Neural progenitor cell (in vitro differentiated cells): ENCODE measurements around the gene NPTN.

Source experiments
- CTCF ChIP-seq: fragments of 200-600 bp; sonication (generic); IDR thresholded peaks from 2 replicates; pipeline ENCODE4 v1.5.1; 2017; ENCODE audit warnings: antibody characterized with exemption, mild to moderate bottlenecking
- EZH2phosphoT487 ChIP-seq: fragments of 200-600 bp; sonication (generic); IDR thresholded peaks from 2 replicates; pipeline ENCODE4 v1.6.1; 2017; ENCODE audit warnings: antibody characterized with exemption

DNA sequence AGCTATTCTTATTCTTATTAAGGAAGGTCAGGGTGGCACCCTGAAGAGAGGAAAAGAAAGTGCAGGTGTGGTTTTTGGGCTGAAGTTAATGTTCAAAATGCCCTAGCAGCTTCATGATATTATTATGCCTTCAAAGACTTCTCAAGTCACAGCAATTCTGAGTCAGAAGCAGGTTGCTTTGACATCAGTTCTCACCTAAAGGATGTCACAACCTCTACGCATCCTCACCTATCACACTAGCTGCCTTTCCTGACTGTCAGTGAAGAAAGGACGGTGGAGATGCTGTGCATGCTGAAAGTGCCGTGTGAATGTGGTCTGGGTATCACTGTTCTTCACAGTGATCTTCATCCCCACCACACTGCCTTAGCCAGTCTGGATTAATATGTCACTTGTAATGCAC, 49.6 kb downstream of the NPTN start:
- TF ChIP-seq CTCF (no peak), EZH2phosphoT487 (no peak)
